Measurements from ENCODE around the gene DHRSX.

DNA sequence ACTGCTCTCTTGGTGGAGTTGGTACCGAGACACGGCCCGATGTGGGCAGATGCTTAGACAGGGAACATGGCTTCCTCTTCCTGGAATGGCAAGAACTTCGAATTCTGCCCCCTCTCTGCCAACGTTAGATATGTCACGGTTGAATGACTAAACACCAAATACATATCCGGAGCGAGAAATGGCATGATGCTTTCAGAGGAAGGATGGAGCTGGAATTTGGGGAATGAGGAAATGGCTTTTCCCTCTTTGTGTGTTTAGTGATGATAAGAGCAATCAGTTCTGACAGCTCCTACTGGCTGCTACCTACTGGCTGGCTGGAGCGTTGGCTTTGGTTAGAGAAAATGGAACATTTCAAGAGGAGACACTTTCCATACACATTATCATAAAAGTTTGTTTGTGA, 140.0 kb downstream of the DHRSX start:
- TF ChIP-seq, protein P1, sequence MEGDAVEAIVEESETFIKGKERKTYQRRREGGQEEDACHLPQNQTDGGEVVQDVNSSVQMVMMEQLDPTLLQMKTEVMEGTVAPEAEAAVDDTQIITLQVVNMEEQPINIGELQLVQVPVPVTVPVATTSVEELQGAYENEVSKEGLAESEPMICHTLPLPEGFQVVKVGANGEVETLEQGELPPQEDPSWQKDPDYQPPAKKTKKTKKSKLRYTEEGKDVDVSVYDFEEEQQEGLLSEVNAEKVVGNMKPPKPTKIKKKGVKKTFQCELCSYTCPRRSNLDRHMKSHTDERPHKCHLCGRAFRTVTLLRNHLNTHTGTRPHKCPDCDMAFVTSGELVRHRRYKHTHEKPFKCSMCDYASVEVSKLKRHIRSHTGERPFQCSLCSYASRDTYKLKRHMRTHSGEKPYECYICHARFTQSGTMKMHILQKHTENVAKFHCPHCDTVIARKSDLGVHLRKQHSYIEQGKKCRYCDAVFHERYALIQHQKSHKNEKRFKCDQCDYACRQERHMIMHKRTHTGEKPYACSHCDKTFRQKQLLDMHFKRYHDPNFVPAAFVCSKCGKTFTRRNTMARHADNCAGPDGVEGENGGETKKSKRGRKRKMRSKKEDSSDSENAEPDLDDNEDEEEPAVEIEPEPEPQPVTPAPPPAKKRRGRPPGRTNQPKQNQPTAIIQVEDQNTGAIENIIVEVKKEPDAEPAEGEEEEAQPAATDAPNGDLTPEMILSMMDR (IDR thresholded peaks at IDR 0.05), result no peak
- TF ChIP-seq EZH2phosphoT487 (IDR thresholded peaks at IDR 0.05) (no peak), EZH2 (IDR thresholded peaks at IDR 0.05) (no peak)

Data from neural progenitor cell (in vitro differentiated cells).